Smooth muscle cell (in vitro differentiated cells): Measurements from ENCODE around the gene CRIP3. TPM values are rescaled to one million over a fixed set of nuclear protein-coding genes. Genes with fewer than 3 reads are reported as not detected.

Source experiments
- DNase-seq: peaks from one replicate; lab custom pipeline; 2025; ENCODE audit not compliant: unreplicated experiment; lab: John Stamatoyannopoulos, UW
- H2AFZ ChIP-seq: fragments of 200-600 bp; sonication (generic); 2 replicates; pipeline ENCODE4 v1.6.0; 2016; ENCODE audit warnings: antibody characterized with exemption, low read depth, mild to moderate bottlenecking
- H3F3A ChIP-seq: fragments of 200-600 bp; sonication (generic); 2 replicates; pipeline ENCODE4 v1.6.0; 2017; ENCODE audit warnings: antibody characterized with exemption, low read depth
- H3K27ac ChIP-seq: fragments of 200-600 bp; sonication (generic); 2 replicates; pipeline ENCODE4 v1.5.1; 2016; ENCODE audit warnings: low read depth, mild to moderate bottlenecking
- H3K27me3 ChIP-seq: fragments of 200-600 bp; sonication (generic); 2 replicates; pipeline ENCODE4 v1.6.1; 2016; ENCODE audit warnings: low read depth, mild to moderate bottlenecking
- H3K36me3 ChIP-seq: fragments of 200-600 bp; sonication (generic); 2 replicates; pipeline ENCODE4 v1.5.1; 2016; ENCODE audit warnings: low read depth
- H3K4me1 ChIP-seq: fragments of 200-600 bp; sonication (generic); 2 replicates; pipeline ENCODE4 v1.5.1; 2016; ENCODE audit warnings: low read depth
- H3K4me2 ChIP-seq: fragments of 200-600 bp; sonication (generic); 2 replicates; pipeline ENCODE4 v1.6.0; 2016; ENCODE audit warnings: mild to moderate bottlenecking
- H3K4me3 ChIP-seq: fragments of 200-600 bp; sonication (generic); 2 replicates; pipeline ENCODE4 v1.5.1; 2016; ENCODE audit warnings: mild to moderate bottlenecking
- H3K79me2 ChIP-seq: fragments of 200-600 bp; sonication (generic); 2 replicates; pipeline ENCODE4 v1.6.0; 2016; ENCODE audit warnings: low read depth, mild to moderate bottlenecking
- H3K9ac ChIP-seq: fragments of 200-600 bp; sonication (generic); 2 replicates; pipeline ENCODE4 v1.6.0; 2016; ENCODE audit warnings: low read depth
- H3K9me3 ChIP-seq: fragments of 200-600 bp; sonication (generic); replicated peaks from 2 replicates; pipeline ENCODE4 v1.5.1; 2016; ENCODE audit warnings: low read depth
- H4K20me1 ChIP-seq: fragments of 200-600 bp; sonication (generic); 2 replicates; pipeline ENCODE4 v1.6.0; 2016; ENCODE audit warnings: low read depth
- CTCF ChIP-seq: fragments of 200-600 bp; sonication (generic); IDR thresholded peaks from 2 replicates; pipeline ENCODE4 v1.5.1; 2017; ENCODE audit warnings: borderline replicate concordance, mild to moderate bottlenecking, antibody characterized with exemption; ENCODE audit not compliant: insufficient read depth, poor library complexity, severe bottlenecking
- WGBS: methylation state at CpG from one replicate; pipeline ENCODE4 v1.1.7; 2016; ENCODE audit warnings: low lambda C conversion rate; 5-methylcytosine and 5-hydroxymethylcytosine counted together
- polyA plus RNA-seq: library from polyadenylated mRNA; unstranded; fragments of >200 nt; fragmentation: Nextera tagmentation; extraction: Ambion mirVana; gene quantifications from 2 replicates; pipeline ENCODE4 v1.2.1, GENCODE V29; 2016
- total RNA-seq: library from RNA; depleted of rRNA; stranded (reverse); fragments of >200 nt; gene quantifications from 2 replicates; pipeline ENCODE4 v1.2.3, GENCODE V29; 2014

CRIP3 gene
- total and polyA plus RNA-seq, 2 experiments from 2014 or later = not detected

GRCh38 chr6:43313813-43314212 lies 5.2 kb upstream of the CRIP3 start:
- no peak for TF ChIP-seq CTCF
- no peaks in the 10 kb centered on the region for H3K79me2 ChIP-seq
- 89% methylated on average over 1 of the region's 1 CpG for WGBS
- no peak overlapping the region for H3K9ac ChIP-seq
- H3K9me3 ChIP-seq = no peaks in the 10 kb centered on the region
- no peak for DNase-seq
- H3F3A ChIP-seq = no peaks in the 10 kb centered on the region
- no peak overlapping the region for H3K4me2 ChIP-seq
- no peak overlapping the region for H2AFZ ChIP-seq
- no peaks in the 10 kb centered on the region for H3K36me3 ChIP-seq
- no peaks in the 10 kb centered on the region for H4K20me1 ChIP-seq
- peaks cover 5% of the 10 kb centered on the region for H3K27me3 ChIP-seq
- peaks cover 3% of the 10 kb centered on the region for H3K4me1 ChIP-seq
- no peak overlapping the region for H3K27ac ChIP-seq
- no peak overlapping the region for H3K4me3 ChIP-seq

- no peaks in the 10 kb centered on the region for H3F3A ChIP-seq
- no peaks in the 10 kb centered on the region for H3K9me3 ChIP-seq
- 90% methylated on average over 3 of the region's 3 CpGs for WGBS
- no peak overlapping the region for H3K9ac ChIP-seq
- no peak for TF ChIP-seq CTCF
- no peak overlapping the region for H3K4me3 ChIP-seq
- DNase-seq = no peak
- H2AFZ ChIP-seq = no peak overlapping the region
- H3K4me1 ChIP-seq = peaks cover 5% of the 10 kb centered on the region
- no peak overlapping the region for H3K4me2 ChIP-seq
- H4K20me1 ChIP-seq = no peaks in the 10 kb centered on the region
- no peaks in the 10 kb centered on the region for H3K36me3 ChIP-seq
- no peak overlapping the region for H3K27ac ChIP-seq
- no peaks in the 10 kb centered on the region for H3K79me2 ChIP-seq
- peaks cover 11% of the 10 kb centered on the region for H3K27me3 ChIP-seq
These were observed 3.0 kb upstream of the CRIP3 start for GRCh38 chr6:43311666-43312065.

- Histone ChIP-seq H3K9ac (no peak overlapping the region), H3K4me2 (no peak overlapping the region), H3F3A (no peaks in the 10 kb centered on the region), H3K4me3 (no peak overlapping the region), H3K27me3 (peaks cover 11% of the 10 kb centered on the region), H3K9me3 (no peaks in the 10 kb centered on the region), H4K20me1 (no peaks in the 10 kb centered on the region), H2AFZ (no peak overlapping the region), H3K4me1 (peaks cover 5% of the 10 kb centered on the region), H3K36me3 (no peaks in the 10 kb centered on the region), H3K79me2 (no peaks in the 10 kb centered on the region), H3K27ac (no peak overlapping the region)
- DNase-seq = no peak
- no peak for TF ChIP-seq CTCF
These were observed 2.0 kb upstream of the CRIP3 start for GRCh38 chr6:43310624-43311023.

- DNase-seq = no peak
- WGBS = 94% methylated on average over 2 of the region's 2 CpGs
- H3K79me2 ChIP-seq = no peaks in the 10 kb centered on the region
These were observed 1.5 kb upstream of the CRIP3 start for GRCh38 chr6:43310134-43310533.

More at GRCh38 chr6:43310134-43310533, 1.5 kb upstream of the CRIP3 start:
- Histone ChIP-seq H3F3A (no peaks in the 10 kb centered on the region), H3K36me3 (no peaks in the 10 kb centered on the region), H3K27me3 (peaks cover 11% of the 10 kb centered on the region), H3K4me2 (no peak overlapping the region), H3K4me1 (peaks cover 5% of the 10 kb centered on the region), H3K4me3 (no peak overlapping the region), H2AFZ (no peak overlapping the region), H3K27ac (no peak overlapping the region), H3K9me3 (no peaks in the 10 kb centered on the region), H3K9ac (no peak overlapping the region), H4K20me1 (no peaks in the 10 kb centered on the region)
- TF ChIP-seq CTCF = no peak
